ENCODE data around the gene CEL. TPM values are rescaled to one million over a fixed set of nuclear protein-coding genes. Genes with fewer than 3 reads are reported as not detected.

The CEL gene
- total RNA-seq, 2 donors from 2014 or later, result 1.7 to 2.8 TPM

GRCh38 chr9:133063159-133063499 lies 1.3 kb downstream of the CEL start:
- H3K9me3 ChIP-seq, result no peaks in the 10 kb centered on the region
- H3K27me3 ChIP-seq (replicated peaks; ENCODE audit: insufficient read depth), result no peaks in the 10 kb centered on the region
- 83% methylated on average over 8 of the region's 8 CpGs for WGBS
- H3K27ac ChIP-seq, result no peak overlapping the region
- intact Hi-C loops (cut with DNase I), result no loop called here
- no peaks in the 10 kb centered on the region for H3K4me1 ChIP-seq (replicated peaks)
- no peak for DNase-seq (ENCODE audit: low spot score)
- no peak overlapping the region for H3K4me3 ChIP-seq
- no peak for TF ChIP-seq CTCF (IDR thresholded peaks at IDR 0.05)
- TF ChIP-seq POLR2AphosphoS5 (IDR thresholded peaks at IDR 0.05), result no peak
- TF ChIP-seq POLR2A (IDR thresholded peaks at IDR 0.05), result no peak
- no peaks in the 10 kb centered on the region for H3K36me3 ChIP-seq

- DNase-seq (ENCODE audit: low spot score), result no peak
- intact Hi-C loops (cut with DNase I), result no loop called here
- H3K27ac ChIP-seq, result no peak overlapping the region
These were observed 1.9 kb downstream of the CEL start for GRCh38 chr9:133063500-133064231.

GRCh38 chr9:133064241-133065069 lies 2.7 kb downstream of the CEL start:
- TF ChIP-seq POLR2A (IDR thresholded peaks at IDR 0.05), result no peak
- no peak for TF ChIP-seq CTCF (IDR thresholded peaks at IDR 0.05)
- TF ChIP-seq POLR2AphosphoS5 (IDR thresholded peaks at IDR 0.05), result no peak
- Histone ChIP-seq H3K4me1 (replicated peaks) (no peaks in the 10 kb centered on the region), H3K27me3 (replicated peaks; ENCODE audit: insufficient read depth) (no peaks in the 10 kb centered on the region), H3K4me3 (no peak overlapping the region), H3K36me3 (no peaks in the 10 kb centered on the region), H3K9me3 (no peaks in the 10 kb centered on the region), H3K27ac (no peak overlapping the region)
- no peak for DNase-seq (ENCODE audit: low spot score)
- intact Hi-C loops (cut with DNase I), result no loop called here
- 78% methylated on average over 29 of the region's 30 CpGs for WGBS

More at GRCh38 chr9:133063500-133064231, 1.9 kb downstream of the CEL start:
- H3K27me3 ChIP-seq (replicated peaks; ENCODE audit: insufficient read depth), result no peaks in the 10 kb centered on the region
- TF ChIP-seq POLR2AphosphoS5 (IDR thresholded peaks at IDR 0.05) (no peak), CTCF (IDR thresholded peaks at IDR 0.05) (no peak), POLR2A (IDR thresholded peaks at IDR 0.05) (no peak)
- WGBS, result 71% methylated on average over 14 of the region's 14 CpGs
- H3K9me3 ChIP-seq, result no peaks in the 10 kb centered on the region
- H3K4me3 ChIP-seq, result no peak overlapping the region
- H3K36me3 ChIP-seq, result no peaks in the 10 kb centered on the region
- H3K4me1 ChIP-seq (replicated peaks), result no peaks in the 10 kb centered on the region

- no peak for DNase-seq (ENCODE audit: low spot score)
- no peak for TF ChIP-seq CTCF (IDR thresholded peaks at IDR 0.05)
- no peak for TF ChIP-seq POLR2AphosphoS5 (IDR thresholded peaks at IDR 0.05)
- TF ChIP-seq POLR2A (IDR thresholded peaks at IDR 0.05), result no peak
- Histone ChIP-seq H3K4me3 (no peak overlapping the region), H3K27me3 (replicated peaks; ENCODE audit: insufficient read depth) (no peaks in the 10 kb centered on the region), H3K9me3 (no peaks in the 10 kb centered on the region), H3K27ac (no peak overlapping the region), H3K36me3 (no peaks in the 10 kb centered on the region), H3K4me1 (replicated peaks) (no peaks in the 10 kb centered on the region)
- intact Hi-C loops (cut with DNase I), result no loop called here
- WGBS, result 95% methylated on average over 17 of the region's 17 CpGs
These were observed 3.2 kb downstream of the CEL start for GRCh38 chr9:133065070-133065388.

Data from prostate gland (tissue), 2 donors.